K562 treated with DMSO at 1 percent for 48 hours (cell line): ENCODE measurements around the gene POU2F2. TPM values are rescaled to one million over a fixed set of nuclear protein-coding genes. Genes with fewer than 3 reads are reported as not detected.

Experiments
- total RNA-seq: library from RNA; unstranded; fragments of 300-600 nt; gene quantifications from 2 replicates; pipeline ENCODE4 v1.2.3, GENCODE V29; 2022; ENCODE audit warnings: low replicate concordance; ENCODE audit errors: extremely low read depth

Gene POU2F2
- not detected in 2 replicates for total RNA-seq

DNA sequence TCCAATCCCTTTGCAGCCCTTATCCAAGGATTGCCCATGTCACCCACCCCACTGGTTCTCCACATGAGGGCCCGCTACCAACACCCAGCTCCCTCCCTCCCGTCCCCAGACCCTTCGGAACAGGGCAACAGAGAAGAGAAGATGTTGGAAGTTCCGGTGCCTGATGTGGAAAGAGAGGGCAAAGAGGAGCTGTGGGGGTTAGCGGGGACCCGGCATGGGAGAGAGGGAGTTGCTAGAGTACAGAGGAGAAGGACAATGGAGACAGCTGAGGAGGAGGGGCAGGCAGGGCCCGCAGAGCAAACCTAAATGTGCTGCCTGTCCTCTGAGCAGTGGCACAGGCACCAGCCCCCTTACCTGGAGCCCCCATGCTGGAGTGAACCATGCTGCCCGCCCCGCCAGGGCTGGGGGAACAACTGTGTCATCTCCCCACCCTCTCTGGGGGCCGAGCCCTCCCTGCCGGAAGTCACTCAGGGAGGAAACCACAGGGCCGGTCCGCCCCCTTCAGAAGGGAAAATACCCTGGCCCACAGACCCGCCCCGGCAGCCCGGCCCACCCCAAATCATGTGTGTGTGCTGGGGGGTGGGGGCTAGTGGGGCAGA, at the start of gene POU2F2:
TSS of gene POU2F2 (minus strand) at position 417 of the 599 bp plus-strand sequence. CDS start at position 382, 35 bp downstream.

DNA sequence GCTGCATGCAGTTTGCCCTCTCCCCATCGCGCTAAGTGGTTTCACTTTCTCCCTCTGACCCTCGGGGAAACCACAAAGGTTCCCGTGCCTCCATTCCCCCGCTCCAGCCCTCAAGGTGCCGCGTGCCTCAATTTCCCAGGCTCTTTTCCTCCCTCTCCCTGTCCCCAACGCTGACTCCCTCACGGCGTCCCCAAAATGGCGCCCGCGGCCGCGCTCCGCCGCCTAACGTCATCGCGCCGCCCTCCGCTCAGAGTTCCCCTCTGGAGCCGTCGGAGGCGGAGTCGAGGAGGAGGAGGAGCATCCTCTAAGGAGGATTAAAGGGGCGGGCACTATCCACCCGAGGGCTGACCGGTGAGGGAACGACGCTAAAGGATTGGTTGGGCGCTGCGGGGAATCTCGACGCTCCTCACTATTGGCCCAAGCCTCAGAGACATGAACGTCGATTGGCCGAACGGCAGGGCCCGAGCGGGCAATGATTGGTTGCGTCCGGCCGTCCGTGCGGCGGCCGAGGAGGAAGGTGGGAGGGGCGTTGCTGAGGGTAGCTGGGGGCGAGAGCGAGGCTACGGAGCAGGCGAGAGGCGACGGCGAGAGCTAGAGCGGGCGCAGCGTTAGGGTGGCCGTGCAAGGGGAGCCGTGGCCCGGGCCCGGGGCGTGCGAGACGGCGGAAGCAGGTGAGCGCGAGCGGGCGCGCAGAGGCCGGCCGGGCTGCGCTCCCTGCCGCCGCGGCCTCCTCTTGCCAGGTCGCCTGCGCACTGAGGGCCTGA, 56.4 kb downstream of the POU2F2 start, which contains the start of gene ZNF574:
TSS of gene ZNF574 (plus strand) at position 551 of the 764 bp plus-strand sequence. CDS start 2,441 bp downstream, outside the sequence.

DNA sequence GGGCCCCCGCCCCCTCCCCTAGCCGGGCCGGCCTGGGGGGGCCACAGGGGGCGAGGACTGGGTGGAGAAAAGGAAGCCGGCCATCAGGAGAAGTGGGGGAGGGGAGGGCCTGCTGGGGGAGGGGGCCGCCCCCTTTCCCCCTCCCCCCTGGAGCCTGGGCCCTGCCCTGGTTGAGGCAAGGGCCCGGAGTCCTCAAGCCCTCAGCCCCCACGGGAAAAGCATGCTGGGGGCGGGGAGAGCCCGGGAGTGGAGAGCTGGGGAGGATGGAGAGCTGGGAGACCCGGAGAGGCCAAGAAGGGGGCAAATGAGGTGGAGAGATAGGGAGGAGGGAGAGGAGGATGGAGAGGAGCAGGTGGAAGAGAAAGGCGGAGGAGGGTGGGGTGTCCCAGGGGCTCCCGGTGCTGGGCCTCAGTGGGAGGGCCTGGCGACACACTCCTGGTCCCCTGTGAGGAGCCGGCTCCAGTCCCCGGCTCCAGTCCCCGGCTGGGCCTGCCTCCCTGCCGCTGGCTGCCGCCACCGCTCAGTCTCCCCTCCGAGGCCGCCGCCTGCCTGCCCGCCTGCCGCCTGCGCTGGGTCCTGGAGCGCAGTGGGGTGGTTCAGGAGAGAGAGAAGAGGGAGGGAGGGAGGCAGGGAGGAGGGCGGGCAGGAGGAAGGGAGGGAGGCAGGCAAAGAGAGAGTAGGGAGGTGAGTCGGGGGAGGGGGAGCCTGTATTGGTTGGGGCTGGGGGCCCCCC, 62.5 kb downstream of the POU2F2 start, which contains the start of gene GRIK5:
TSS of gene GRIK5 (minus strand) at position 588 of the 733 bp plus-strand sequence. CDS start 4,436 bp downstream, outside the sequence.

Other genes with a start within 250 kb of the POU2F2 start
- not detected in 2 replicates for gene ARHGEF1, start 249.3 kb downstream of the POU2F2 start, total RNA-seq
- not detected in 2 replicates for gene ERFL, start 204.0 kb downstream of the POU2F2 start, total RNA-seq
- gene RABAC1, start 173.1 kb downstream of the POU2F2 start, total RNA-seq, result not detected in 2 replicates
- not detected in 2 replicates for gene ATP1A3, start 138.2 kb downstream of the POU2F2 start, total RNA-seq
- not detected in 2 replicates for gene GRIK5, start 62.2 kb downstream of the POU2F2 start, total RNA-seq
- gene ZNF574, start 56.3 kb downstream of the POU2F2 start, total RNA-seq, result not detected in 2 replicates
- gene DEDD2, start 85.2 kb upstream of the POU2F2 start, total RNA-seq, result not detected in 2 replicates
- not detected in 2 replicates for gene ZNF526, start 87.9 kb upstream of the POU2F2 start, total RNA-seq
- not detected in 2 replicates for gene GSK3A, start 110.2 kb upstream of the POU2F2 start, total RNA-seq
- not detected in 2 replicates for gene ERF, start 122.7 kb upstream of the POU2F2 start, total RNA-seq
- gene CIC, start 136.8 kb upstream of the POU2F2 start, total RNA-seq, result not detected in 2 replicates
- not detected in 2 replicates for gene PRR19, start 169.7 kb upstream of the POU2F2 start, total RNA-seq
- not detected in 2 replicates for gene PAFAH1B3, start 170.2 kb upstream of the POU2F2 start, total RNA-seq
- gene TMEM145, start 180.9 kb upstream of the POU2F2 start, total RNA-seq, result not detected in 2 replicates
- gene MEGF8, start 193.2 kb upstream of the POU2F2 start, total RNA-seq, result not detected in 2 replicates